ENCODE data around the gene UBR4.

The UBR4 gene

GRCh38 chr1:19043579-19044443 lies 166.3 kb downstream of the UBR4 start:
- DNase-seq (ENCODE audit: low read depth): no peak
- H3K4me3 ChIP-seq (ENCODE audit: low read depth, low read length): no peak overlapping the region
- TF ChIP-seq, protein P1, sequence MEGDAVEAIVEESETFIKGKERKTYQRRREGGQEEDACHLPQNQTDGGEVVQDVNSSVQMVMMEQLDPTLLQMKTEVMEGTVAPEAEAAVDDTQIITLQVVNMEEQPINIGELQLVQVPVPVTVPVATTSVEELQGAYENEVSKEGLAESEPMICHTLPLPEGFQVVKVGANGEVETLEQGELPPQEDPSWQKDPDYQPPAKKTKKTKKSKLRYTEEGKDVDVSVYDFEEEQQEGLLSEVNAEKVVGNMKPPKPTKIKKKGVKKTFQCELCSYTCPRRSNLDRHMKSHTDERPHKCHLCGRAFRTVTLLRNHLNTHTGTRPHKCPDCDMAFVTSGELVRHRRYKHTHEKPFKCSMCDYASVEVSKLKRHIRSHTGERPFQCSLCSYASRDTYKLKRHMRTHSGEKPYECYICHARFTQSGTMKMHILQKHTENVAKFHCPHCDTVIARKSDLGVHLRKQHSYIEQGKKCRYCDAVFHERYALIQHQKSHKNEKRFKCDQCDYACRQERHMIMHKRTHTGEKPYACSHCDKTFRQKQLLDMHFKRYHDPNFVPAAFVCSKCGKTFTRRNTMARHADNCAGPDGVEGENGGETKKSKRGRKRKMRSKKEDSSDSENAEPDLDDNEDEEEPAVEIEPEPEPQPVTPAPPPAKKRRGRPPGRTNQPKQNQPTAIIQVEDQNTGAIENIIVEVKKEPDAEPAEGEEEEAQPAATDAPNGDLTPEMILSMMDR (IDR thresholded peaks at IDR 0.05; ENCODE audit: insufficient read depth, low read depth, low read length, missing control alignments): no peak

DNA sequence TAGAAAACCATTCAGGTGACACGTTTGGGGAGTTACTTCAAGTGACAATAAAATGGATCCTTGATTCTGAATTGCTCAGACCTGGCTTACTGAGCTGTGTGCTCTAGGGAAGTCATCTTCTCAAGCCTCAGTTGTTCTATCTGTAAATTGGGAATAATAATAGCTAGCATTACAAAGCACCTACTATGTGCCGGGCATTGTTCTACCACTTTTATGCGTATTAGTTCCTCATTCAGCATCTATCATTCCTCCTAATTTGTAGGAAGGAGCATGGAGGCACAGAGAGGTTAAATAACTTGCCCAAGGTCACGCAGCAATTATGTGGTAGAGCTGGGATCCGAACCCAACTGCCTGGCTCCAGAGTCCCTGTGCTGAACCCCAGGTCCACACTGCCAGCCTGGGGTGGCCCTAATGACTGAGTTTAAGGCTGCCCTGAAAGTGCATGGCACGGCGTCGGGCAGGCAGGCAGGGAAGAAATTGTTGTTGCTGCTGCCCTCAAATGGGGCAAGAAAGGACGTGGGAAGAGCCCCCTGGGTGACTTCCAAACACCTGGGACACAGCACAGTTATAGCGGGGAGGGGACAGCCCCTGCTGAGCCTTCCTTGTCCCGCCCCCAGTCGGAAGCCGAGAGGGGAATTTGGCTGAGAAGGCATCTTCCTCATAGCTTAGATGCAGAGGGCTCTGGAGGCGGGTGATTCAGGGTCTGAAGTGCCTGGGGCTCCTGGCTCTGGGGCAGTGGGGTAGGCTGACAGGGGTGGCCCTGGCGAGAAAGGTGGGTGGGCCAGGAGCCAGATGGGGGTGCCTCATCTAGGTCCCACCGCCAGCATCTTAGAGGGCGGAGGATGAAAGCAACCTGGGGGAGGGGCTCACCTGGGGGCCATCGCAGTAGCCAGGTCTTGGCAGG lies 167.1 kb downstream of the UBR4 start:
- no peak for DNase-seq (ENCODE audit: low read depth)
- TF ChIP-seq, protein P1 (IDR thresholded peaks at IDR 0.05; ENCODE audit: insufficient read depth, low read depth, low read length, missing control alignments): no peak
- H3K4me3 ChIP-seq (ENCODE audit: low read depth, low read length): no peak overlapping the region

DNA sequence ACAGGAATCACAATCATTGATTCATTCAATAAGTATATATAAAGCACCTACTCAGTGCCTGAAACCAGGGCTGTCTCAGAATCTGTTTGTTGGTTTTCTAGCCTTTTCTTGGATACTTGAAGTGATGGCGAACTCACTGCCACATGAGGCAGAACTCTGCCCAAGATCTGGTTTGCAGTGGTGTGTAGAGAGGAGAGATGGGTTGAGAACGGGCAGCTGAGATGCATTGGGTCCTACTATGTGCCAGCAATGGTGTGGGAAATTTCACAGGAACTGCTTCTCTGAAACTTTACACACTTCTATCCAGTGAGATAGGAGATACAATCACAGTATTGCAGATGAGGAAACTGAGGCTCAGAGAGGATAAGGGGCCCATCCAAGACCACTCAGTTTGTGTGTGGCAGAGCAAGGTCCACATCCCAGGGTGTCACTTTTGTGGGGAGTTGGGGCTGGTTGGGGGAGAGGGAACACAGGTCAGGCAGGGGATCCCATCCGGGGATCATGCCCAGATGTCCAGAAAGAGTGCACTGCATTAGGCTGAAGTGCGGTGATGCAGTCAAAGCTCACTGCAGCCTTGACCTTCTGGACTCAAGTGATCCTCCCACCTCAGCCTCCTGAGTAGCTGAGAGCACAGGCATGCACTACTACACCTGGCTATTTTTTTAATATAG lies 169.9 kb downstream of the UBR4 start:
- H3K4me3 ChIP-seq (ENCODE audit: low read depth, low read length): no peak overlapping the region
- TF ChIP-seq, protein P1 (IDR thresholded peaks at IDR 0.05; ENCODE audit: insufficient read depth, low read depth, low read length, missing control alignments): no peak
- no peak for DNase-seq (ENCODE audit: low read depth)

DNA sequence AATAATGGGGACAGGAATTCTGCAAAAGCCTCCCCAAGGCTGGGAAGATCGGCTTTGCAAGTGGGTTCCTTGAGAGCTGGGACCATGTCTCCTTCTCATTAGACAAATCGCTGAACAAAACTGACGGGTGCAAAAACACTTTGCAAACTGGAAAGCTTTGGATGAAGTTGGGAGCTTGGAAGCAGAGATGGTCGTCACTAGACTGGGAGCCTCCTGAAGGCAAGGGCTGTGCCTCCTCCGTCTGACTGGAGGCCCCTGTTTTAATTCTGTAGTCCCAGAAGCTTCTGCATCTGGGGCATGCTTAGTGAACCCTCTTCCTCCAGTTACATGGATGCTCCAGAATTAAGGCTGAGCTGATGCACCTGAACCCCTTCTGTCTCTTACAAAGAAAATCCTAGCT lies 171.3 kb downstream of the UBR4 start:
- H3K4me3 ChIP-seq (ENCODE audit: low read depth, low read length): no peak overlapping the region
- TF ChIP-seq, protein P1 (IDR thresholded peaks at IDR 0.05; ENCODE audit: insufficient read depth, low read depth, low read length, missing control alignments): no peak
- DNase-seq (ENCODE audit: low read depth): no peak

GRCh38 chr1:19038096-19038495 lies 172.0 kb downstream of the UBR4 start:
- H3K4me3 ChIP-seq (ENCODE audit: low read depth, low read length): no peak overlapping the region
- no peak for DNase-seq (ENCODE audit: low read depth)
- TF ChIP-seq, protein P1 (IDR thresholded peaks at IDR 0.05; ENCODE audit: insufficient read depth, low read depth, low read length, missing control alignments): no peak

GRCh38 chr1:19037659-19038058 lies 172.4 kb downstream of the UBR4 start:
- TF ChIP-seq, protein P1 (IDR thresholded peaks at IDR 0.05; ENCODE audit: insufficient read depth, low read depth, low read length, missing control alignments): no peak
- DNase-seq (ENCODE audit: low read depth): no peak
- H3K4me3 ChIP-seq (ENCODE audit: low read depth, low read length): no peak overlapping the region

All from GM12865 (cell line).